Keratinocyte (primary cell): ENCODE results near the gene DRGX. TPM values are rescaled to one million over a fixed set of nuclear protein-coding genes. Genes with fewer than 3 reads are reported as not detected.

ENCODE experiments used
- DNase-seq: peaks from one replicate; pipeline ENCODE4 v3.0.0-alpha.2; 2011; ENCODE audit warnings: low read depth, missing footprints, low spot score
- FAIRE-seq: peaks from 2 replicates; lab custom pipeline; 2011; peaks lifted over from hg19 to GRCh38; lab: Jason Lieb, UNC
- H2AFZ ChIP-seq: 2 replicates; pipeline ENCODE4 v1.6.0; 2012; ENCODE audit warnings: low read length, control low read depth, inconsistent platforms; ENCODE audit not compliant: control insufficient read depth
- H3K27ac ChIP-seq: 2 replicates; pipeline ENCODE4 v1.5.1; 2011; ENCODE audit warnings: low read length; ENCODE audit not compliant: control insufficient read depth, insufficient read depth
- H3K27me3 ChIP-seq: 3 replicates; pipeline ENCODE4 v1.6.0; 2011; ENCODE audit warnings: low read length; ENCODE audit not compliant: control insufficient read depth, insufficient read depth; ENCODE audit errors: extremely low read depth
- H3K36me3 ChIP-seq, 2 experiments: 2 replicates in 1 of 2; 3 replicates in 1 of 2; pipeline ENCODE4 v1.5.1; 2011; ENCODE audit warnings: low read length in 2 of 2, mild to moderate bottlenecking in 1 of 2; ENCODE audit not compliant: control insufficient read depth in 2 of 2, insufficient read depth in 2 of 2; ENCODE audit errors: extremely low read depth in 1 of 2
- H3K4me1 ChIP-seq: 3 replicates; pipeline ENCODE4 v1.5.1; 2011; ENCODE audit warnings: low read length; ENCODE audit not compliant: control insufficient read depth, insufficient read depth; ENCODE audit errors: extremely low read depth
- H3K4me2 ChIP-seq: 3 replicates; pipeline ENCODE4 v1.6.0; 2011; ENCODE audit warnings: low read depth, low read length; ENCODE audit not compliant: control insufficient read depth, insufficient read depth; ENCODE audit errors: extremely low read depth
- H3K4me3 ChIP-seq, 3 experiments: fragments of 200-600 bp in 1 of 3; sonication (generic) in 1 of 3; 2 replicates in 2 of 3; 3 replicates in 1 of 3; pipeline ENCODE4 v1.5.1; 2011 to 2016; ENCODE audit warnings: low read length in 3 of 3, mild to moderate bottlenecking in 3 of 3, control low read depth in 2 of 3, inconsistent platforms in 1 of 3, low read depth in 1 of 3, mixed read lengths in 1 of 3, mixed run types in 1 of 3, moderate library complexity in 1 of 3; ENCODE audit not compliant: control insufficient read depth in 2 of 3, insufficient read depth in 2 of 3; ENCODE audit errors: extremely low read depth in 1 of 3
- H3K79me2 ChIP-seq: 2 replicates; pipeline ENCODE4 v1.6.0; 2012; ENCODE audit warnings: low read length; ENCODE audit not compliant: control insufficient read depth, insufficient read depth
- H3K9ac ChIP-seq: 3 replicates; pipeline ENCODE4 v1.6.0; 2011; ENCODE audit warnings: low read length; ENCODE audit not compliant: control insufficient read depth, insufficient read depth; ENCODE audit errors: extremely low read depth
- H3K9me1 ChIP-seq: 3 replicates; pipeline ENCODE4 v1.6.0; 2011; ENCODE audit warnings: low read length; ENCODE audit not compliant: control insufficient read depth, insufficient read depth; ENCODE audit errors: extremely low read depth
- H3K9me3 ChIP-seq: 2 replicates; pipeline ENCODE4 v1.5.1; 2012; ENCODE audit warnings: low read depth, low read length; ENCODE audit not compliant: control insufficient read depth
- H4K20me1 ChIP-seq: 3 replicates; pipeline ENCODE4 v1.6.0; 2011; ENCODE audit warnings: low read length; ENCODE audit not compliant: control insufficient read depth, insufficient read depth; ENCODE audit errors: extremely low read depth
- CTCF ChIP-seq, 3 experiments: IDR thresholded peaks in 1 of 3; conservative IDR thresholded peaks in 1 of 3; optimal IDR thresholded peaks in 1 of 3; 2 replicates in 2 of 3; 3 replicates in 1 of 3; pipeline versions ENCODE3 to v1.5.1; 2011; ENCODE audit warnings: low read length in 3 of 3, mild to moderate bottlenecking in 3 of 3, moderate library complexity in 2 of 3, control low read depth in 1 of 3, inconsistent platforms in 1 of 3; ENCODE audit not compliant: insufficient read depth in 2 of 3; ENCODE audit errors: extremely low read depth in 1 of 3
- EZH2 ChIP-seq: IDR thresholded peaks from one replicate; pipeline ENCODE4 v1.6.1; 2012; ENCODE audit warnings: inconsistent platforms, mild to moderate bottlenecking, low read length, moderate library complexity
- dilution Hi-C: fragments of 300-500 bp; cut with MboI; formaldehyde crosslinking; loops from one replicate; pipeline ENCODE4 v1.7.0; 2020; ENCODE audit warnings: low sequenced_read_pairs; ENCODE audit not compliant: extremely low pct_ligation_motif_present
- polyA plus RNA-seq, 5 experiments: library from polyadenylated mRNA; depleted of rRNA in 3 of 5; stranded (reverse) in 3 of 5; stranded (forward) in 1 of 5; unstranded in 1 of 5; fragments of >200 nt; gene quantifications; 1 replicate in 1 of 5; 2 replicates in 3 of 5; 3 replicates in 1 of 5; pipeline versions ENCODE4 v1.2.1 to v1.2.3, GENCODE V29; 2011 to 2012; ENCODE audit warnings: missing spikeins in 2 of 5, low read depth in 1 of 5, low replicate concordance in 1 of 5

Gene DRGX
- polyA plus RNA-seq, 1 donor (not counting 4 experiments of a cell fraction or from before 2014, with no cell fraction given) = not detected

- Histone ChIP-seq H3K9ac (no peak overlapping the region), H3K4me3 (no peak overlapping the region), H3K79me2 (no peaks in the 10 kb centered on the region), H4K20me1 (no peaks in the 10 kb centered on the region), H3K9me1 (no peaks in the 10 kb centered on the region), H3K4me1 (no peaks in the 10 kb centered on the region), H2AFZ (no peak overlapping the region), H3K4me2 (no peak overlapping the region), H3K27me3 (no peaks in the 10 kb centered on the region), H3K27ac (no peak overlapping the region), H3K36me3 (no peaks in the 10 kb centered on the region), H3K9me3 (no peaks in the 10 kb centered on the region)
- dilution Hi-C loops = no loop called here
- FAIRE-seq (no peak), DNase-seq (no peak)
- TF ChIP-seq EZH2 (no peak), CTCF (optimal IDR thresholded peaks at IDR 0.05 in 1 of 3, IDR thresholded peaks at IDR 0.05 in 1 of 3, conservative IDR thresholded peaks at IDR 0.05 in 1 of 3; ENCODE audit: extremely low read depth in 1 of 3, insufficient read depth in 2 of 3, low read length in 3 of 3) (no peak)
Observed at GRCh38 chr10:49431426-49431825, 35.5 kb upstream of the DRGX start.

GRCh38 chr10:49429458-49429857, 33.6 kb upstream of the DRGX start:
- H3K9me1 ChIP-seq = no peaks in the 10 kb centered on the region
- no peak overlapping the region for H3K4me2 ChIP-seq
- DNase-seq = no peak
- no peak overlapping the region for H2AFZ ChIP-seq
- no peak overlapping the region for H3K4me3 ChIP-seq
- no peaks in the 10 kb centered on the region for H3K27me3 ChIP-seq
- H3K27ac ChIP-seq = no peak overlapping the region
- no peak for FAIRE-seq
- TF ChIP-seq CTCF (optimal IDR thresholded peaks at IDR 0.05 in 1 of 3, IDR thresholded peaks at IDR 0.05 in 1 of 3, conservative IDR thresholded peaks at IDR 0.05 in 1 of 3; ENCODE audit: extremely low read depth in 1 of 3, insufficient read depth in 2 of 3, low read length in 3 of 3) (no peak), EZH2 (no peak)
- dilution Hi-C loops = no loop called here
- no peaks in the 10 kb centered on the region for H3K36me3 ChIP-seq
- no peaks in the 10 kb centered on the region for H4K20me1 ChIP-seq
- no peaks in the 10 kb centered on the region for H3K9me3 ChIP-seq
- H3K79me2 ChIP-seq = no peaks in the 10 kb centered on the region
- no peaks in the 10 kb centered on the region for H3K4me1 ChIP-seq
- H3K9ac ChIP-seq = no peak overlapping the region
